NCI-H1694 (cell line): Measurements from ENCODE around the gene NFATC2IP.
"Not testable (repeated sequence)": the region's sequence is repeated elsewhere in the genome, so short reads cannot be mapped to it uniquely, and the experiment has no call there.

Source experiments
- DNase-seq: peaks from one replicate; lab custom pipeline; 2025; lab: John Stamatoyannopoulos, UW

Gene NFATC2IP

DNA sequence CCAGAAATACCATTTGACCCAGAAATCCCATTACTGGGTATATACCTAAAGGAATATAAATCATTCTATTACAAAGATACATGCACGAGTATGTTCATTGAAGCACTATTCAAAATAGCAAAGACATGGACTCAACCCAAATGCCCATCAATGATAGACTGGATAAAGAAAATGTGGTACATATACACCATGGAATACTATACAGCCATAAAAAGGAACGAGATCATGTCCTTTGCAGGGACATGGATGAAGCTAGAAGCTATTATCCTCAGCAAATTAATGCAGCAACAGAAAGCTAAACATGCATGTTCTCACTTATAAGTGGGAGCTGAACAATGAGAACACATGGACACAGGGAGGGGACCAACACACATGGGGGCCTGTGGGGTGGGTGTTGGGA is 24.5 kb upstream of the NFATC2IP start:
- not testable (repeated sequence) for DNase-seq

GRCh38 chr16:28927815-28928214 is 22.9 kb upstream of the NFATC2IP start:
- no peak for DNase-seq

DNA sequence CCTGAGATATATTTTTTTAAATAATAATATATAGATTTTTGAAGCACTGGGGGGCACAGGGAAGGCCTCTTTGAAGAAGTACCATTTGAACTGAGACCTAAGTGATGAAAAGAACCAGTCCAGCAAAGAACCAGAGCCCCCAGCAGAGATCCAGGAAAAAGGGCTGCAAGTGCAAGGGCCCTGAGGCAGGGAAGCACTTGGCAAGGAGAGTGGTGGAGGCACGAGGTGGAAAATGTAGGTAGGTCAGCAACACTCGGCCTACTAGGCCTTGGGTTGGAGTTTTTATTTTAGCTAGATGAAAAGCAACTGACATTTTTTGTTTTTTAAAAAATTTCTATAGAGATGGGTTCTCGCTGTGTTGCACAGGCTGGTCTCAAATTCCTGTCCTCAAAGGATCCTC is 20.5 kb upstream of the NFATC2IP start:
- DNase-seq: no peak

DNA sequence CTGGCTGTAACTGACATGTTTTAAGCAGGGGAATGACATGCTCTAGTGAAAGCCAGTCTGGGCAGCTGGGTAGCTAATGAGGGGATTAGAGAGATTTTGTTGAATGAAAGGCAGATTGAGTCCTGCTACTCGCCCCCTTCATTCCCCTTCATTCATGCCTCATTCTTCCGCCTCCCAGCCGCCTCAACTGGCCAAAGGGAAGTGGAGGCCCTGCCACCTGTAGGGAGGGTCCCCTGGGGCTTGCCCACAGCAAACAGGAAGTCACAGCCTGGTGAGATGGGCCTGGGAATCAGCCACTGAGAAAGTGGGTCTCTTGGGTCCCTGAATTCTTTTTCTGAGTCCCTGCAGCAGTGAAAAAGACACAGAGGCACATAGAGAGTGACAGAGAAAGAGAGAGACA is 20.1 kb upstream of the NFATC2IP start:
- DNase-seq: no peak

GRCh38 chr16:28931801-28932225 is 18.9 kb upstream of the NFATC2IP start, which contains the start of gene CD19:
Gene CD19, plus strand, starts transcription at chr16:28931971. Its CDS starts 30 bp downstream, at chr16:28932001.
- no peak for DNase-seq

DNA sequence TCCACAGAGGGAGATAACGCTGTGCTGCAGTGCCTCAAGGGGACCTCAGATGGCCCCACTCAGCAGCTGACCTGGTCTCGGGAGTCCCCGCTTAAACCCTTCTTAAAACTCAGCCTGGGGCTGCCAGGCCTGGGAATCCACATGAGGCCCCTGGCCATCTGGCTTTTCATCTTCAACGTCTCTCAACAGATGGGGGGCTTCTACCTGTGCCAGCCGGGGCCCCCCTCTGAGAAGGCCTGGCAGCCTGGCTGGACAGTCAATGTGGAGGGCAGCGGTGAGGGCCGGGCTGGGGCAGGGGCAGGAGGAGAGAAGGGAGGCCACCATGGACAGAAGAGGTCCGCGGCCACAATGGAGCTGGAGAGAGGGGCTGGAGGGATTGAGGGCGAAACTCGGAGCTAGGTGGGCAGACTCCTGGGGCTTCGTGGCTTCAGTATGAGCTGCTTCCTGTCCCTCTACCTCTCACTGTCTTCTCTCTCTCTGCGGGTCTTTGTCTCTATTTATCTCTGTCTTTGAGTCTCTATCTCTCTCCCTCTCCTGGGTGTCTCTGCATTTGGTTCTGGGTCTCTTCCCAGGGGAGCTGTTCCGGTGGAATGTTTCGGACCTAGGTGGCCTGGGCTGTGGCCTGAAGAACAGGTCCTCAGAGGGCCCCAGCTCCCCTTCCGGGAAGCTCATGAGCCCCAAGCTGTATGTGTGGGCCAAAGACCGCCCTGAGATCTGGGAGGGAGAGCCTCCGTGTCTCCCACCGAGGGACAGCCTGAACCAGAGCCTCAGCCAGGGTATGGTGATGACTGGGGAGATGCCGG is 18.2 kb upstream of the NFATC2IP start:
- no peak for DNase-seq

DNA sequence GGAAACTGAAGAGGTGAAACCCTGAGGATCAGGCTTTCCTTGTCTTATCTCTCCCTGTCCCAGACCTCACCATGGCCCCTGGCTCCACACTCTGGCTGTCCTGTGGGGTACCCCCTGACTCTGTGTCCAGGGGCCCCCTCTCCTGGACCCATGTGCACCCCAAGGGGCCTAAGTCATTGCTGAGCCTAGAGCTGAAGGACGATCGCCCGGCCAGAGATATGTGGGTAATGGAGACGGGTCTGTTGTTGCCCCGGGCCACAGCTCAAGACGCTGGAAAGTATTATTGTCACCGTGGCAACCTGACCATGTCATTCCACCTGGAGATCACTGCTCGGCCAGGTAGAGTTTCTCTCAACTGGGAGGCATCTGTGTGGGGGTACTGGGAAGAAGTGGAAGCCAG is 17.6 kb upstream of the NFATC2IP start:
- no peak for DNase-seq

GRCh38 chr16:28935346-28935745 is 15.4 kb upstream of the NFATC2IP start:
- DNase-seq: no peak

DNA sequence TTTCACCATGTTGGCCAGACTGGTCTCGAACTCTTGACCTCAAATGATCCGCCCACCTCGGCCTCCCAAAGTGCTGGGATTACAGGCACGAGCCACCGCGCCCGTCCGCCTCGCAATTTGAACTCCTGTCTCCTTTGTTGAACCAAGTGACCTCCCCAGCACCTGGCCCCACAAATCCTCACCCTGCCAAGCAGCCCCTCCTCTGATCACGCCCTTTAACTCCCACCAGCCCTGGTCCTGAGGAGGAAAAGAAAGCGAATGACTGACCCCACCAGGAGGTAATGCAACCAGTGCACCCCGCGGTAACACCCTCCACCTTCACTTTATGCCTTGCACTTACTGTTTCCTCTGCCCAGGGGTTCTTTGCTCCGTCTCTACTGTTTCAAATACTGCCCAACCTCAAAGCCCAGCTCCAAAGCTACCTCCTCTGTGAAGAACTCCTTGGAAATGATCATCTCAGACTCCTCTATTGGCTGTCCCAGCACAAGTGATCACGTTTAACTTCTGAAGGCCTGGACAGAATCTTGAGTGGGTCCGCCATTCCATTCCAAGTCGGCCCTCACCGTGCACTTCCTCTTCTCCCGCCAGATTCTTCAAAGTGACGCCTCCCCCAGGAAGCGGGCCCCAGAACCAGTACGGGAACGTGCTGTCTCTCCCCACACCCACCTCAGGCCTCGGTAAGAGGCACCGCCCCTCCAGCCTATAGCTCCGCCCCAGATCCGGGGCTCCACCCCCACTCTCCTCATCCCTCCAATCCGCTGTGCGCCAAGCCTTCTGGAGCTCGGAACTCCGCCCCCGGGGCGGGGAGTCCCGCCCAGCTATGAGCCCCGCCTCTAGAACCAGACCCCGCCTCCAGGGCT is 14.6 kb upstream of the NFATC2IP start:
- DNase-seq: no peak

DNA sequence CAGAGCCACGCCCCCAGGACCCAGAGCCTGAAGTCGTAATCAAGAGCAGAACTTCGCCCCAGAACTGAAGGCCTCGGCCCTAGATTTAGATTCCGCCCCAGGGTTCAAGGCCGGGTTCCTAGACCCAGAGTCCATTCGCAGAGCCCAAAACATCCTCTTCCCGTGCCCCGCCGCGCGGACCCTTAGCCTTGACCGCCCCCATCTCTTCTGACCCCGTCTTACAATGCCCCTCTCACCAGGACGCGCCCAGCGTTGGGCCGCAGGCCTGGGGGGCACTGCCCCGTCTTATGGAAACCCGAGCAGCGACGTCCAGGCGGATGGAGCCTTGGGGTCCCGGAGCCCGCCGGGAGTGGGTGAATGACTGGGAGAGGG is 14.0 kb upstream of the NFATC2IP start:
- no peak for DNase-seq

GRCh38 chr16:28937222-28937876 is 13.4 kb upstream of the NFATC2IP start:
- DNase-seq: no peak

GRCh38 chr16:28938721-28939120 is 12.0 kb upstream of the NFATC2IP start:
- no peak for DNase-seq

DNA sequence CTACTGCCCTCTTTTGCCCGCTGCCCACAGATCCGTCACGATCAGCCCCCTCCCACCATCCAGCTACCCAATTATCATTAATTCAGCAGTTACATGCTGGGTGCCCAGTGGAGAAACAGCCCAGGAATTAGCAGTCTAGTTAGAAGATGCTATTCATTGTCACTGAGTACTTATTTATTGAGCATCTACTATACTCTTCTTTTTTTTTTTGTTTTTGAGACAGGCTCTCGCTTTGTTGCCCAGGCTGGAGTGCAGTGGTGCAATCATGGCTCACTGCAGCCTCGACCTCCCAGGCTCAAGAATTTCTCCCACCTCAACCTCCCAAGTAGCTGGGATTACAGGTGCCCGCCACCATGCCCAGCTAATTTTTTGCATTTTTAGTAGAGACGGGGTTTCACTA is 10.9 kb upstream of the NFATC2IP start:
- not testable (repeated sequence) for DNase-seq

GRCh38 chr16:28943281-28943680 is 7.5 kb upstream of the NFATC2IP start:
- no peak for DNase-seq

DNA sequence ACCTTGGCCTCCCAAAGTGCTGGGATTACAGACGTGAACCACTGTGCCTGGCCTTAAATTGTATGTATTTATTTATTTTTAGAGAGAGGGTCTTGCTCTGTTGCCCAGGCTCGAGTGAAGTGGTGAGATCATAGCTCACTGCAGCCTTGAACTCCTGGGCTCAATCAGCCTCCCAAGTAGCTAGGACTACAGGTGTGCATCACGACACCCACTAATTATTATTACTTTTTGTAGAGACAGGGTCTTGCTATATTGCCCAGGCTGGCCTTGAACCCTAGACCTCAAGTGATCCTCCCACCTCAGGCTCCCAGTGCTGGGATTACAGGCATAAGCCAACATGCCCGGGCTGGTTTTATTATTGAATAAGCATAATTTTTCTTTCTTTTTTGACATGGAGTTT is 4.1 kb upstream of the NFATC2IP start:
- DNase-seq: no peak

DNA sequence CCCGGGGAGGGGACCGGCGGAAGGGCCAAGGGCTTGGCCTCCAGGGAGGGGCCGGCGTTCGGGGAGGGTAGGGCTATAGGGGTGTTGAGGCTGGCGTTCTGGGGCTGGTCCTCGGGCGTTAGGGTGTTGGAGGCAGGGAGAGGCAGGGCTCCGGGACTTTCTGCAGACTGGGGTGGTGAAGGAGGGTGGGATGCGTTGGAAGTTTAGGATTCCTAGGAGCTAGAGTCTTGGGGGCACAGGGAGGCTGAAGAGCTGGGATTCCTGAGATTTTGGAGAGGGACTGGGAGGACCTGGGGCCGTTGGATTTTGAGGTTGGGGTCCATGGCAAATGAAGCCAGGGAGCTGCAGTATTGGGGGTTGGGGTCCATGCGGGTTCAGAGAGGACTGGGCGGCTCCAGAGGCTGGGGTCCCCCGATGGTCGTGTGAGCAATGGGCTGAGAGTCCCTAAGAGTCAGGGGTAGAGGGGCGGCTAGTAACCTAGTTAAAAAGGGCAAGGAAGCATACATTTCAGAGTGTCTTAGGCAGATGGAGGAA is 740 bp downstream of the NFATC2IP start:
- DNase-seq: no peak

DNA sequence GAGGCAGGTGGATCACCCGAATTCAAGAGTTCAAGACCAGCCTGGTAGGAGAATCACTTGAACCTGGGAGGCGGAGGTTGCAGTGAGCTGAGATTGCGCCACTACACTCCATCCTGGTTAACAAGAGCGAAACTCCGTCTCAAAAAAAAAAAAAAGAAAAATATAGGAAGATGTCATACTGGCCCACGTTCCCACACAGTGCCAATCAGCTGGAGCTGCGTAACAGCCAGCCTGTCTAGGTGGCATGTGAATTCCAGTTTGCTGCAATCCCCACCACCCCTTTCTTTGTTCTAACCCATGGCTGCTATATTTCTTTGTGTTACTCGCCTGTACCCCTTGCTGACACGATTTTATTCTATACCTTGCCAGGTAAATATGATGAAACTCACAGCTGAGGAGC is 7.5 kb downstream of the NFATC2IP start:
- DNase-seq: no peak

- no peak for DNase-seq
Measured at GRCh38 chr16:28958836-28959235, 8.1 kb downstream of the NFATC2IP start.

- no peak for DNase-seq
Measured at GRCh38 chr16:28964072-28964471, 13.3 kb downstream of the NFATC2IP start.

GRCh38 chr16:28964496-28964895 is 13.8 kb downstream of the NFATC2IP start:
- DNase-seq: no peak

DNA sequence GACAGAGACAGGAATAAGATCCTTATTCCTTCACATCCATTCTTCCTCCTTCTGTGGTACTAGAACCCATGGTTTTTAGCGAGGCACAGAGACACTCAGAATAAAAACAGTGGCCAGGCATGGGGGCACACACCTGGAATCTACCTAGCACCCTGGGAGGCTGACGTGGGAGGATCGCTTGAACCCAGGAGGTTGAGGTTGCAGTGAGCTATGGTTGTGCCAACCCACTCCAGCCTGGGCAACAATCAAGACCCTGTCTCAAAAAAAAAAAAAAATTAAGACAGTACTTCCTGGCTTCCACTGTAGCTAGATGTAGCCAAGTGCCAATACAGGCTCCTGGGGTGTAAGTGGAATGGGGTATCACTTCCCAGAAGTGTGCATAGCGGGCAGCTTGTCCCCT is 16.4 kb downstream of the NFATC2IP start:
- no peak for DNase-seq

GRCh38 chr16:28969696-28970095 is 19.0 kb downstream of the NFATC2IP start:
- not testable (repeated sequence) for DNase-seq
